Liver (tissue), 9 donors: ENCODE results near the gene SNAI1. TPM values are rescaled to one million over a fixed set of nuclear protein-coding genes. Genes with fewer than 3 reads are reported as not detected.

Experiments used
- DNase-seq: peaks from one replicate; pipeline ENCODE4 v3.0.0-alpha.2; 2017; ENCODE audit warnings: low spot score
- H3K27ac ChIP-seq, 2 donors: one replicate each; pipeline ENCODE4 v1.7.0; 2013; ENCODE audit warnings: inconsistent platforms in 2 of 2, low read length in 2 of 2, control low read depth in 1 of 2, low read depth in 1 of 2, mild to moderate bottlenecking in 1 of 2
- H3K27me3 ChIP-seq, 4 donors: one replicate each; pipeline versions ENCODE4 v1.6.1 to v1.7.0; 2013; ENCODE audit warnings: low read length in 3 of 4, inconsistent platforms in 1 of 4, mild to moderate bottlenecking in 1 of 4, moderate library complexity in 1 of 4; ENCODE audit not compliant: control insufficient read depth in 4 of 4, insufficient read depth in 4 of 4
- H3K36me3 ChIP-seq, 4 donors: one replicate each; pipeline versions ENCODE4 v1.6.1 to v1.7.0; 2013; ENCODE audit warnings: low read length in 3 of 4, mild to moderate bottlenecking in 3 of 4, low read depth in 1 of 4, moderate library complexity in 1 of 4; ENCODE audit not compliant: control insufficient read depth in 4 of 4, insufficient read depth in 3 of 4
- H3K4me1 ChIP-seq, 4 donors: one replicate each; pipeline versions ENCODE4 v1.6.1 to v1.7.0; 2013; ENCODE audit warnings: low read length in 3 of 4, mild to moderate bottlenecking in 3 of 4, moderate library complexity in 1 of 4; ENCODE audit not compliant: control insufficient read depth in 4 of 4, insufficient read depth in 4 of 4
- H3K4me3 ChIP-seq, 3 donors: one replicate each; pipeline versions ENCODE4 v1.6.1 to v1.7.0; 2013; ENCODE audit warnings: low read length in 3 of 3, control low read depth in 1 of 3, low read depth in 1 of 3, mild to moderate bottlenecking in 1 of 3
- H3K9ac ChIP-seq, 2 donors: one replicate each; pipeline ENCODE4 v1.7.0; 2013; ENCODE audit warnings: low read length in 2 of 2, mild to moderate bottlenecking in 2 of 2, moderate library complexity in 2 of 2, control low read depth in 1 of 2, low read depth in 1 of 2
- H3K9me3 ChIP-seq, 4 donors: one replicate each; pipeline versions ENCODE4 v1.6.1 to v1.7.0; 2013; ENCODE audit warnings: low read length in 3 of 4; ENCODE audit not compliant: control insufficient read depth in 4 of 4
- EGR1 ChIP-seq, 2 donors: IDR thresholded peaks; 2 replicates each; pipeline ENCODE4 v1.6.1; 2016 to 2018; ENCODE audit warnings: antibody characterized with exemption in 2 of 2, low read depth in 2 of 2
- FOXA1 ChIP-seq: IDR thresholded peaks from 2 replicates; pipeline ENCODE4 v1.6.1; 2016; ENCODE audit warnings: antibody characterized with exemption
- GABPA ChIP-seq, 2 donors: IDR thresholded peaks in 1 of 2; conservative IDR thresholded peaks in 1 of 2; 2 replicates each; pipeline ENCODE4 v1.6.1; 2016; ENCODE audit warnings: antibody characterized with exemption in 2 of 2, mild to moderate bottlenecking in 1 of 2, moderate library complexity in 1 of 2
- HNF4G ChIP-seq: IDR thresholded peaks from 2 replicates; pipeline ENCODE4 v1.6.1; 2016; ENCODE audit warnings: antibody characterized with exemption
- JUND ChIP-seq, 2 donors: IDR thresholded peaks; 2 replicates each; pipeline ENCODE4 v1.6.1; 2016; ENCODE audit warnings: antibody characterized with exemption in 2 of 2
- NR2F2 ChIP-seq: IDR thresholded peaks from 2 replicates; pipeline ENCODE4 v1.6.1; 2016; ENCODE audit warnings: antibody characterized with exemption
- RAD21 ChIP-seq, 2 donors: IDR thresholded peaks; 2 replicates each; pipeline ENCODE4 v1.6.1; 2016; ENCODE audit warnings: antibody characterized with exemption in 2 of 2, mild to moderate bottlenecking in 2 of 2
- RXRA ChIP-seq, 2 donors: IDR thresholded peaks; 2 replicates each; pipeline ENCODE4 v1.6.1; 2017 to 2018; ENCODE audit warnings: antibody characterized with exemption in 2 of 2, mild to moderate bottlenecking in 1 of 2
- TAF1 ChIP-seq: conservative IDR thresholded peaks from 2 replicates; pipeline ENCODE4 v1.6.1; 2016; ENCODE audit warnings: antibody characterized with exemption, mild to moderate bottlenecking
- YY1 ChIP-seq: IDR thresholded peaks from 2 replicates; pipeline ENCODE4 v1.6.1; 2016; ENCODE audit warnings: antibody characterized with exemption, mild to moderate bottlenecking
- WGBS: extraction: QIAGEN DNeasy Blood & Tissue Kit; methylation state at CpG from one replicate; pipeline ENCODE4 v1.1.7; 2013; 5-methylcytosine and 5-hydroxymethylcytosine counted together
- polyA plus RNA-seq, 2 donors: library from polyadenylated mRNA; stranded (reverse) in 1 of 2; unstranded in 1 of 2; fragments of 200-250 nt in 1 of 2; fragments of >200 nt in 1 of 2; fragmentation: Nextera tagmentation in 1 of 2; extraction: Ambion mirVana in 1 of 2; gene quantifications; one replicate each; pipeline versions ENCODE4 v1.2.1 to v1.2.3, GENCODE V29; 2013 to 2015
- total RNA-seq, 2 donors: library from RNA; depleted of rRNA; stranded (reverse); fragments of >200 nt; gene quantifications; one replicate each; pipeline ENCODE4 v1.2.3, GENCODE V29; 2014
- TF ChIP-seq, protein P1 (sequence below): IDR thresholded peaks from 2 replicates; pipeline ENCODE4 v1.6.1; 2016; ENCODE audit warnings: antibody characterized with exemption
- TF ChIP-seq, protein P2 (sequence below): IDR thresholded peaks from 2 replicates; pipeline ENCODE4 v1.6.1; 2016; ENCODE audit warnings: antibody characterized with exemption
- TF ChIP-seq, protein P3 (sequence below): IDR thresholded peaks from 2 replicates; pipeline ENCODE4 v1.6.1; 2016; ENCODE audit warnings: antibody characterized with exemption
- TF ChIP-seq, protein P4 (sequence below): fragments of 150-350 bp; IDR thresholded peaks from 2 replicates; pipeline ENCODE4 v1.5.1; 2017; ENCODE audit warnings: improper control_type of control experiment, low read depth, low read length; ENCODE audit not compliant: missing input control
- donor health status: healthy.
- donor health status: healthy.
- donor health status: healthy.
- donor health status: healthy.
- donor health status: healthy.

The SNAI1 gene
- total and polyA plus RNA-seq, 4 donors, result 0.28 to 3.4 (median 0.60) TPM

DNA sequence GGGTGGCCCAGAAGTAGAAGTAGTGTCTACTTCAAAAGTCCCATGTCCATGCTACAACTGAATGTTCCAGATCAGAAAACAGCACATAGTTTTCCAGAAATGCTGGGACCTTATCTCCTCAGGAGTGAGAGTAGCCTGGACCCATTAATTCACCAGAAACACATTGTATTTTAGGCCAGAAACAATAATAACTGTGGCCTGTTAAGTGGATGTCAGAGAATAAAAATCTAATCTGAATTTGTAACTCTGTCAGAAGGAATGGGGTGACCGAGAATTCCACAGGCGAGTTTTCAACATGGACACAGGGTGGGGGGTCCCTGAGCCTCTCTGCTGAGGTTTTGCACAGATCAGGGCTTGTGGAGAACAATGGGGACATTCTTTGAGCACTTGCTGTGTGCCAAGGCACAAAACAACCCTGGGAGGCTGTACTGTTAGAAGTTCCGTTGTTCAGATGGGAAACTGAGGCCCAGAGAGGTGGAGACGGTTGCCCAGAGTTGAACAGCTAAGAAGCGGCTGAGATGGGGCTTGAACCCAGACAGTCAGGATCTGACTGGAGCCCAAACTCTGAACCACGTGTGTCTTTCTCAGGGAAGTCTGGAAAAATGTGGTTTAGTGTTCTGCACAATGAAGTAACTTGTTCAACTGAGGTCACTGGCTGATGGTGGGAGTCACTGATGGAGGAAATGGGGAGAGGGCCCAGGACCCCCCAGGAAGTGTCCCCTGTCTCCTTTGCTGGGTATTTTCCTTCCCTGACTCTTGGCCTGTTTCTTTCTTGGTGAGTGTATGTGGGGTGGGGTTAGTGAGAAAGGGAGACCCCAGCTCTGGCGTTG lies 44.2 kb downstream of the SNAI1 start:
- TF ChIP-seq, protein P1, sequence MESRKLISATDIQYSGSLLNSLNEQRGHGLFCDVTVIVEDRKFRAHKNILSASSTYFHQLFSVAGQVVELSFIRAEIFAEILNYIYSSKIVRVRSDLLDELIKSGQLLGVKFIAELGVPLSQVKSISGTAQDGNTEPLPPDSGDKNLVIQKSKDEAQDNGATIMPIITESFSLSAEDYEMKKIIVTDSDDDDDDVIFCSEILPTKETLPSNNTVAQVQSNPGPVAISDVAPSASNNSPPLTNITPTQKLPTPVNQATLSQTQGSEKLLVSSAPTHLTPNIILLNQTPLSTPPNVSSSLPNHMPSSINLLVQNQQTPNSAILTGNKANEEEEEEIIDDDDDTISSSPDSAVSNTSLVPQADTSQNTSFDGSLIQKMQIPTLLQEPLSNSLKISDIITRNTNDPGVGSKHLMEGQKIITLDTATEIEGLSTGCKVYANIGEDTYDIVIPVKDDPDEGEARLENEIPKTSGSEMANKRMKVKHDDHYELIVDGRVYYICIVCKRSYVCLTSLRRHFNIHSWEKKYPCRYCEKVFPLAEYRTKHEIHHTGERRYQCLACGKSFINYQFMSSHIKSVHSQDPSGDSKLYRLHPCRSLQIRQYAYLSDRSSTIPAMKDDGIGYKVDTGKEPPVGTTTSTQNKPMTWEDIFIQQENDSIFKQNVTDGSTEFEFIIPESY, result no peak
- no peak for TF ChIP-seq YY1
- TF ChIP-seq HNF4G, result no peak
- Histone ChIP-seq H3K27me3 (no peaks in the 10 kb centered on the region), H3K36me3 (no peaks in the 10 kb centered on the region), H3K27ac (peak overlapping the region; percentile 35 to 49), H3K9me3 (no peaks in the 10 kb centered on the region), H3K9ac (no peak overlapping the region), H3K4me1 (peaks cover 2 to 12% (median 5%) of the 10 kb centered on the region in 4 donors), H3K4me3 (no peak overlapping the region)
- no peak for DNase-seq
- 90% methylated on average over 7 of the region's 7 CpGs for WGBS

DNA sequence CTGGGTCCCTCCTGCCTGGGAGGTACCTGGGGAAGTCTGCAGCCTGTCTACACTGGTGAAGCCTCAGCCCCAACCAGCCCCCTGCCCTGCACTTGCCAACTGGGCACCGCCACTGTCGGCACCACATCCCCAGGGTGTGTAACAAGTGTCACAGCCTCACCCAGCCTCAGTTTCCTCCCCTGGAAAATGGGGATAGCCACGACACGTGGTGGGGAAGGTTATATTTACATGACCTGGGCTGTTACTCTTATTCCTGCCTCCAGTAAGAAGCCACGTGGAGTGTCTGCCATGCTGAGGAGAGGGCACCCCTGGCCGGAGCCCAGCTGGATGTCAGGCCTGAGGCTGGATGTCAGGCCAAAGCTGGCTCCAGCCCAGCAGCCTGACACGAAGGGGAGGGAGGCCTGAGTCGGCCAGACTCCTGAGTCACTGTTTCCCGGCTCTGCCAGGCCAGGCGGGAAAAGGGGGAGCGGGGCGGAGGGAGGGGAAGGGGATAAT lies 44.9 kb downstream of the SNAI1 start:
- TF ChIP-seq RXRA (IDR thresholded peaks at IDR 0.05), result no peak
- TF ChIP-seq, protein P2, sequence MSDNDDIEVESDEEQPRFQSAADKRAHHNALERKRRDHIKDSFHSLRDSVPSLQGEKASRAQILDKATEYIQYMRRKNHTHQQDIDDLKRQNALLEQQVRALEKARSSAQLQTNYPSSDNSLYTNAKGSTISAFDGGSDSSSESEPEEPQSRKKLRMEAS, result no peak
- no peak for TF ChIP-seq NR2F2
- no peak for TF ChIP-seq TAF1
- no peak for TF ChIP-seq EGR1 (IDR thresholded peaks at IDR 0.05; ENCODE audit: low read depth in 2 of 2)
- TF ChIP-seq GABPA (IDR thresholded peaks at IDR 0.05 in 1 of 2, conservative IDR thresholded peaks at IDR 0.05 in 1 of 2), result no peak
- TF ChIP-seq, protein P3, sequence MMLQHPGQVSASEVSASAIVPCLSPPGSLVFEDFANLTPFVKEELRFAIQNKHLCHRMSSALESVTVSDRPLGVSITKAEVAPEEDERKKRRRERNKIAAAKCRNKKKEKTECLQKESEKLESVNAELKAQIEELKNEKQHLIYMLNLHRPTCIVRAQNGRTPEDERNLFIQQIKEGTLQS, result no peak
- TF ChIP-seq JUND (IDR thresholded peaks at IDR 0.05), result no peak
- no peak for TF ChIP-seq FOXA1
- TF ChIP-seq YY1, result no peak
- TF ChIP-seq, protein P4, sequence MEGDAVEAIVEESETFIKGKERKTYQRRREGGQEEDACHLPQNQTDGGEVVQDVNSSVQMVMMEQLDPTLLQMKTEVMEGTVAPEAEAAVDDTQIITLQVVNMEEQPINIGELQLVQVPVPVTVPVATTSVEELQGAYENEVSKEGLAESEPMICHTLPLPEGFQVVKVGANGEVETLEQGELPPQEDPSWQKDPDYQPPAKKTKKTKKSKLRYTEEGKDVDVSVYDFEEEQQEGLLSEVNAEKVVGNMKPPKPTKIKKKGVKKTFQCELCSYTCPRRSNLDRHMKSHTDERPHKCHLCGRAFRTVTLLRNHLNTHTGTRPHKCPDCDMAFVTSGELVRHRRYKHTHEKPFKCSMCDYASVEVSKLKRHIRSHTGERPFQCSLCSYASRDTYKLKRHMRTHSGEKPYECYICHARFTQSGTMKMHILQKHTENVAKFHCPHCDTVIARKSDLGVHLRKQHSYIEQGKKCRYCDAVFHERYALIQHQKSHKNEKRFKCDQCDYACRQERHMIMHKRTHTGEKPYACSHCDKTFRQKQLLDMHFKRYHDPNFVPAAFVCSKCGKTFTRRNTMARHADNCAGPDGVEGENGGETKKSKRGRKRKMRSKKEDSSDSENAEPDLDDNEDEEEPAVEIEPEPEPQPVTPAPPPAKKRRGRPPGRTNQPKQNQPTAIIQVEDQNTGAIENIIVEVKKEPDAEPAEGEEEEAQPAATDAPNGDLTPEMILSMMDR, result no peak
- TF ChIP-seq RAD21 (IDR thresholded peaks at IDR 0.05), result no peak
- H3K4me1 ChIP-seq, result peaks cover 2 to 12% (median 5%) of the 10 kb centered on the region in 4 donors
- H3K36me3 ChIP-seq, result no peaks in the 10 kb centered on the region
- WGBS, result 67% methylated on average over 12 of the region's 12 CpGs
- H3K27ac ChIP-seq, result peak overlapping the region; percentile 35 to 49
- DNase-seq, result no peak
- H3K9ac ChIP-seq, result no peak overlapping the region
- no peaks in the 10 kb centered on the region for H3K9me3 ChIP-seq
- no peaks in the 10 kb centered on the region for H3K27me3 ChIP-seq
- no peak overlapping the region for H3K4me3 ChIP-seq
